GM21360 (cell line): ENCODE measurements around the gene SLC25A26.
"Not testable (repeated sequence)": the region's sequence is repeated elsewhere in the genome, so short reads cannot be mapped to it uniquely, and the experiment has no call there.

Experiments
- ATAC-seq: cut with Tn5 transposase; IDR thresholded peaks from one replicate; pipeline ENCODE4 v1.9.1; 2021; ENCODE audit warnings: mild to moderate bottlenecking, moderate library complexity; ENCODE audit not compliant: unreplicated experiment

The SLC25A26 gene

DNA sequence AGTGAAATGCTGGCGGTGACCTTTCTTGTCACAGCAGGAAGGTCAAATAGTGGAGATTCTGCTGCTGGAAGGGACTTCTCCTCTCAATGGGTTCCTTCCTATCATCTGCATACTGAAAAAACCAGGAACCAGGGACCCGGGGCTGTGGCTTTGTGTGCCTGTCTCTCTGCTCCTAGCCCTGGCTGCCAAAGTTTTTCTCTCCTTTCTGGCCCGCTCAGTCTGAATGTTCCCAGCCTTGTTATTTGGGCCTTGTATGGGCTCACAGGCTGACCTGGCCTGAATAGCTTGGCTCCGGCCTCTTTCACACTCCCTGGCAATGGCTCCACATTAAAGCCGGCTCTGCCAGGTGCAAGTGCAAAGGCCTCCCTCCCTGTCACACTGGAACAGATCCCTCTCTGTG, 185.4 kb downstream of the SLC25A26 start:
- no peak for ATAC-seq

DNA sequence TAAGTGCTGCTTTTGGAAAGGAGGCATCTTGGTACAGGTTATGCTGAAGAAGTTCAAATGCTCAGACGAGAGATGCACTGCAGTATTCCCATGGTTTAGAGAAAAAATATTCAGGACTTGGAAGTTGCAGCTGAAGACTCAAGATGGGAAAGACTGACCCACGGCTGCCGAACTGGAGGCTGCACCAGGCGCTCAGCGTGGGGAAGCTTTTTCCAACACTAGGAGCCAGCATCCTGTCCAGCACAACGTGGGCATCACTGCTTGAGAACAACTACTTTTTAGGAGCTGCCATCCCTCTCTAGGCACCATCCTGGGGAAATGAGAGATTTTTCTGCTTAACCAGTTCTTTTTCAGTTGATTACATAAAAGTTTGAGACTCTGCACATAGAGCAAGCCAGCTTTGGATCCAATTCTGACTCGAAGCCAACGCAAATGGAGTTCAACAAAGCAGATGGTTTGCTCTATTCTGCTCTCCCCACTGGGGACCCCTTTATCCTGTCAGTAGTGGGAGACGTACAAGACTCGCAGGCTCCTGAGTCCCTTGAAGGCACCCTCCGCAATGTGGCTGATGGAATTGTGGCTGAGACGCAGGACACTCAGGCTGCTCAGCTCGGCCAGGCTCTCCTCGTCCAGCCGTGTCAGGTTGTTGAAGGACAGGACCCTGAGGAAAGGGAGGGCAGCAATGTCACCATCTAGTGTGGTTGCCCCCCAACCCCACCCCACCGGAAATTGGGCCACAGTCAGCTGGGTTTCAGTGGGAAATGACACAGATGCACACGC, 186.2 kb downstream of the SLC25A26 start:
- ATAC-seq = no peak

DNA sequence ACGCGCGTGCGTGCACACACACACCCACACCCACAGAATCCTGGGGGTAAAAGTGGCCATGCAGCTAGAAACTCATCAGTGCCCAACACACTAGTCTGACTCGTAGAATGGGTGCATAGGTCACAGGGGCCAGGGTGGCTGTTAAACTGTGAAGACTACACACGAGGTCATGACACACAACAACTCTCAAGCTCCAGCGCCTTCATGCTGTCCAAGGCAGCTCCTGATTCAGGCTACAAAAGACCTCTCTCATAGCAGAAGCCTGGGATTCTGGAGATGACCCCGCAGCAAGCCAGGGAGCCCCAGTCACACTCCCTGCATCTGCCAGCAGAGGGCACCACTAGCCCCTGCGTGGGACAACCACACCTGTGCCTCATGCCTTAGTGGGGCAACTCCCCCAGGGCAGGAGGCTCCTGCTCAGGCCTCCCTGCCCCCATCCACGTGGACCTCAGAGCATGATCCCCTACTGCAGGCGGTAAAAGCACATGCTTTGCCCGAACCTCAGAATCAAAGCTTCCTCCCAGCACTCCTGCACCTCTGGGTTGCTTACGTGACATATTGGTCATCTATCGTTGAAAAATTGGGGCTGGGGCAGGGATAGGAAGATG, 186.9 kb downstream of the SLC25A26 start:
- peak; percentile 68 for ATAC-seq

DNA sequence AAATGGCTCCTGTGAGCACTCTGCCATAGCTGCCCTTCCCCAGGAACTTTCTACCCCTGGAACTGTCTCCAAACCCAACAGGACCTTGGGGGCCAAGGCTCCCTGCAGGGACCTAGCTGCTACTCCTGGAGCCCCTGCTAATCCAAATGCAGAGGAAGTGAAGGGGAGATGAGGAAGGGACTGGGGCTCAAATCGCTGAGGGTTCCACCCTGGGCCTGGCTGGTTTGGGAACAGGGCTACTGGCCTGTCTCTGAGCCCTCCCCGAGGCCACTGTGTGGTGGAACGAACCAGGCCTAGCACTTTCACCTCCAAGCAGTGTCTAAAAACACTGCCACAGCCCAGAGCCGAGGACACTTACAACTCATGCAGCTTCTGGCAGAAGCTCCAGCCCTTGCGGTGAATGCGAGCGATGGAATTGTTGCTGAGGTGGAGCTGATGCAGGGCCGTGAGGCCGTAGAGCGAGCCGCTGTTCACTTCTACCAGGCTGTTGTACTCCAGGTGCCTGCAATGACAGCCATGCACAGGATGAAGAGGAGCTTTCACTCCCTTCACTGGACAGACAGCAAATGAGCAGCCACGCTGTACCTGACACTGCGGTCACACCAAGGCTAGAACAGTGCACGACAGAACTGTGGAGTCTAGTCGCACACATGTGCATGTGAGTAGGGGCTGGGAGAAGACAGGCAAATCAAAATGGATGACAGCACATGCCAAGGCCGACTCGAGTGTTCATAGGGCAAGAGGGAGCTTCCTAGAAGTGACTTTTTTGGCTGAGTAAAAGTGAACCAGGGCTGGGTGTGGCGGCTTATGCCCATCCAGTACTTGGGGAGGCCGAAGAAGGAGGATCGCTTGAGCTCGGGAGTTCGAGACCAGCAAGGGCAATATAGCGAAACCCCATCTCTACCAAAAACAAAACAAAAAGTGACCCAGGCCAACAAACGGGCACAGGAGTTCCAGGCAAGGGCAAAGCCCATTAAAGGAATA, 189.3 kb downstream of the SLC25A26 start:
- no peak for ATAC-seq

DNA sequence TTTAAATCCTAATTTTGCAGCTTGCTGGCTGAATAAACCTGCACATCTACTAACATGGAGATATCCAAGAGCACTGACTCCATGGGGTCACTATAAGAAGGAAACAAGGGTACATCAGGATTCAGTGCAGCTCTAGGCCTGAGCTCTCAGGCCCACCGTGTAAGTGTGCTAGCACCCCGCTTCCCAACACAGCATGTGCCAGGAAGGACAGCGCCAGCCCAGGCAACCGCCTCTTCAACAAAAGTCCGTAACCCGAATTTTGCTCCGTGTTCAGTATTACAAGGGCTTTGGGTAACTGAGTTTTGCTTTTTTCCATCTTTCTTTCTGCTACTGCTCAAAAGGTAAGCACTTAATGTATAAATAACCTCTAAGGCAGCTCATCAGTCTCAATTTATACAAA, 190.2 kb downstream of the SLC25A26 start:
- no peak for ATAC-seq

DNA sequence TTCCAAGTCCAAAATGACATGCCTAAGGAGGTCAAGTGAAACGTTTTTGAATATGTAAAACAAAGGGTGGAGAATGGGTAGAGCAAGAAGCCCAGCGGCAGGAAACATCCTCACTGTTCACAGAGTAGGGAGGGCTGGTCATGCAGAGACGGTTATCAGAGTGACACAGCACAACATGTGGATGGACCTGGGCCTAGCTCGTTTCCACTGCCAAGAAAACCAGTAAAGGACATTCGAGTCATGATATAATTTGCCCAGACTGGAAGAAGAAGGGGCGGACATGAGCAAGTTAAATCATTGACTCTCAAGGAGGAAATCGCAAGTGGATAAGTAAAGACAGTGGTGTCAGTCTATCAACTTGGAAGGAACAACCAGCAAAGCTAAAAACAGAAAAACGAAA, 190.7 kb downstream of the SLC25A26 start:
- no peak for ATAC-seq

DNA sequence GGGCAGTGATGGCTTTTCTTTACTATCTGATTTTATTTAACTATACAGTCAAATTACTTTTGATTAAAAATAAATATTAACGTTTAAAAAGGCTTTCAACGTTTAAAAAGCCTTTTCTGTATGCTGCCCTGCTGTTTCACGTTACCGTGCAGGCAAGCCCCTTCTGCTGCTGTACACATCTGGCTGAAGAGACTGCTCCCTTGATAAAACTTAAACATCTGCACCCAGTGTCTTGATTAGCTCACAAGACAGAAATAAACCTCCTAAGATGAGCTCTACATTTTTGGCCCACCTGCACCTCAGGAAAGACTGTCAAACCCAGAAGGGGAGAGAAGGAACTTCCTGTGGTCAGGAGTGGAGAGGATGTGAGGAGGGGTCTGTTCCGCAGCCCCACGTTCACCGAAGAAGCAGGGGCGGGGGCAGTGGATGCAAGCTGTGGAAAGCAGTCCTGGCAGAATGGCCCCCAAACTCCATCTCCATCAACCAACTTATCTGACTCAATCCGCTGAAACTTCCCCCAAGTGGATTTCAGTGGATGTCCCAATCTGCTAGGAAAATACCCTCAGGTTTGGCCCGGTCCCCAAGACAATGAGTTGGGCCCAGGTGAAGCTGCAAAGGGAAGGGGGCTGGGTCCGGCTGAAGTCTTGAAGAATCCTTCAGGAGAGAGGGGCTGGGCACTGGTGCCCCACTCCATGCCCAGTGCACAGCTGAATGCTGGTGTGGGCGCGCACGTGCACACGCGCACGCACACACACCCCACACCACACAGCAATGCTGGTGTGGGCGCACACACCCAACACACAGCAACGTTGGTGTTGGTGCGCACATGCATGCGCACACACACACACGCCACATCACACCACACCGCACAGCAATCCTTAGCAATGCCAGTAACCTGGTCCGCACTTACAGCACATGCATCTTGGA, 191.4 kb downstream of the SLC25A26 start:
- ATAC-seq = no peak

DNA sequence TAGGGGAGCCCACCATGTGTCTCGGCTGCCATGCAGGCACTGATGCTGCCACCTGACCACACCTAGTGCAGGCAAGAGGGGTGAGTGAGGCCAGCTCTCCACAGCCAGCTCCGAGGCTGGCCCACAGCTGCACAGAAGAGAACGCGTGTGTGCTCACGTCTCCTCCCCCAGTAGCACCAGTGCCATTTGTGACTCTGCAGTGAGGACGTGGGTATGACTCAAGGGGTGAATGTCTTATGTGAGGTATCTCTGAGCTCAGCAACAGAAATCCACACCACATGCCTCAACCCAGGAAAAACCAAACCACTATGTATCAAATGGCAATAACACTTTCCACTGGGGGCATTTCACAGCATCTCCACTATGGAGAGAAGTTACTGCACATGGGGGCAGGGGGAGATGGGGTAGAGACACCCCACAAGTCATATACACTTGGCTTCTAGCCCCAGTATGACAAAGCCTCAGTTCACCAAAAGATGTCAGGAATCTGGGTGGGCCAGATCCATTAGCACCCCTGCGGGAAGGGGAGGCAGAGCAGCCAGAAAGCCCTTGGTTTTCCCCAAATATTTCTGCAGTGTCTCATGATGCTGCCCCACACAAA, 192.4 kb downstream of the SLC25A26 start:
- no peak for ATAC-seq

DNA sequence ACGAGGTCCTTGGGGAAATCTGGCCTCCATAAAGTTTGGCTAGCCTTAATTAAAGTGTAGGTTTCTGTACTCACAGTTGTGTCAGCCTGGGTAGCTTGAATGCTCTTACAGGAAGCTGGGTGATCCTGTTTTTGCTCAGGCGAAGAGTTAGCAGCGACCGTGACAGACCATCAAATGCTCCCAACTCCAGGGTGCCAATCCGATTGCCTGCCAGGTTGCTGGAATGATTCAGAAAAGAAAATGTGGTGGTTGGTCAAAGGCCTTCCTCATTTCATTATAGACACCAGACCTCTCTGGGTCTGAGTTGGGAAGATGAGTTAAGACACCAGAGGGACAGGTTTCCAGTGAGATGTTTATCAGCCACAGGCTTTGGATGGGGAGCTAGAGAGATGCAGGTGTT, 194.0 kb downstream of the SLC25A26 start:
- ATAC-seq = no peak

DNA sequence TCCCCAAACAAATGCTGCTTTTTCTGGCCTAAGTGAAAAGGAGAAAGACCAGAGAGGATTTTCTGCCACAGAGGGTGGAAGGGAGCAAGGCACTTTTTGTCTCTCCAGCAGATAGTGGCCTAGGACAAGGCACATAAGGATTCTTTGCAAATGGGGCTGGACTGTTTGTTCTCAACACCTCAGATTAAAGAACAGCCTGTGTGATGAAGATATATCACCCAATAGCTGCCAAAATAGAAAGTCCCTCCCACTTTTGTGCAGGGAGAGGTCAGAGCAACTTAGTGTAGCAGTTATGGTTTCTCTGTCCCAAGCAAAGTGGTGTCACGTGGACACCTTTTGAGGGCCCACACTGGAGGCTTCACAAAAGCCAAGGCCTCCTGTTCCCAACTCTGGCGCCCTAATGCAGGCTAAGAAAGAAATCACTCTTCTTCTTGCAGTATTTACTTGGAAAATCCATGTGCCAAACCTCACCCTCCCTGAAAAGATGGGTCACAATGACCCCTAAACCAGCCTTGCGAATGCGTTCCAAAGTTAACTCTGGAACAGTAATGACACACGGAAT, 195.1 kb downstream of the SLC25A26 start:
- ATAC-seq = no peak

DNA sequence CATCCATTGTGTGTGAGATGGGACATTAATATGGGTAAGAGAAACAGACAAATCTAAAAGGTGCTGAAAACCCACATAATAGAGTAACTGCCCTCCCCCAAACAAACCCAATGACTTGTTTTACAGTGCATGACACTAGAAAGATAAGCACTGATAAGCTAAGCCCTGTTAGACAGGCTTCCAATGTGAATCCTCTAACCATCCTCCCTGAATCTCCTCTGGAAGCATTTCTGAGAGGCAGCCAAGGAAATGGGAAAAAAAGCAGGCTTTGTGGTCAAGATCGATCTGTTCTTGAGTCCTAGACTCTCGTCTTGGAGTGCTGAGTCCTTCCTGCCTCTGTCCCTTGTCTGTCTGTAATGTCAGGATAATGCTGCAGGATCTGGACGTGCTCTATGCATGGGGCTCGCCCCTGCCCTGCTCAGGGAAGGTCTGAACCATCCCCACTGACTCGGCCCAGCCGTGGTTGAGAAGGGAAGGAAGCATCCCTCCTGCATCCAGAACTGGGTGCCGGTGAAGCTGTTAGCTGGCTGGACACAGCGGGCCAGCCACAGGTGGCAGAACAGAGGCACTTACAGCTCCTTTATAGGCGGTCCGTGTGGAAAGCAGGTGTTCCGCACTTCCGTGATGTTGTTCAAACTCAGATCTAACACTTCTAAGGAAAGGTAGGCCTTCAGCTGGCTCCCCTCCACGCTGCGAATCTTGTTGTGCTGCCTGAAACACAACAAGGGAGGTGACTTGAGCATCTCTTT, 195.9 kb downstream of the SLC25A26 start:
- no peak for ATAC-seq

DNA sequence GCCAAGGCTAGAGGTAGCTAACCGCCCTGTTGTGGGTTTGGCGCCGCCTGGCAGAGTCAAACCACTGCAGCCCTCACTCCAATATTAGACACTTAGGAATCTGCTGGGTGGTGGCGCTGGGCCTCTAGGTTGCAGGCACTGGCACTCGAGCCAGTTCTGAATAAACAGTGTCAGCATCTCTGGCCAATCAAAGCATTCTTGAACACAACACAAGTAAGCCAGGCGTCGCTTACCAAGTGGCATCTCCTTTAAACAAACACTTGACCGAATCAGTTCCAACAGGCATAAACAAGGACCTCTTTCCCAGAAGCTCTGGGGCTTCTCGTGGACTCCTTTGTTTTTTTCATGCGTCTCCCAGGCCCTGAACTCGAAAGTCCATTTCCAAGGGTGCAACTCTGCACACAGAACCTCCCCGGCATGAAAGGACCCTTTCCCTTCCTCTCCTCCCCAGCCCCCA, 197.7 kb downstream of the SLC25A26 start:
- no peak for ATAC-seq

DNA sequence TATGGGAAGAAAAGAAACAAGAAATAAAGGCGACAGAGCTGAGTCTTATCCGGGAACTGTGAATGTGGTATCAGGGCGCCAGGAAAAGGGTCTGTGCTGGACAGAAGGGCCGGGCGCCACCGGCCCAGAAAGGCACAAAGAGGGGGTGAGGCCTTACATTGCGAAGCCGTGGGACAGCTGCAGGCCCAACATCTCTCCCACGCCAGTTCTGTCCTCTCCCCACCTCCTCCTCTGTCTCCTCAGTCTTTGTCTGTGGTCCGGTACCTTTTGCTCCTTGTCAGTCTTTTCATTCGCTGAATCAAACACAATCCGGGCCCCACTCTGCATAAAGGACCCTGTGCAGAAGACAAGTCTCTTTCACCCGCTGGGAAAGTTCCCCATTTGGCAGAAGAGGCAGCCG, 198.2 kb downstream of the SLC25A26 start:
- no peak for ATAC-seq

DNA sequence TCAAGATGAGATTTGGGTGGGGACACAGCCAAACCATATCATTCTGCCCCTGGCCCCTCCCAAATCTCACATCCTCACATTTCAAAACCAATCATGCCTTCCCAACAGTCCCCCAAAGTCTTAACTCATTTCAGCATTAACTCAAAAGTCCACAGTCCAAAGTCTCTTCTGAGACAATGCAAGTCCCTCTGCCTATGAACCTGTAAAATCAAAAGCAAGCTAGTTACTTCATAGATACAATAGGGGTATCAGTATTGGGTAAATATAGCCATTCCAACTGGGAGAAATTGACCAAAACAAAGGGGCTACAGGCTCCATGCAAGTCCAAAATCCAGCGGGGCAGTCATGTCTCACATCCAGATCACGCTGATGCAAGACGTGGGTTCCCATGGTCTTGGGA, 200.3 kb downstream of the SLC25A26 start:
- ATAC-seq = not testable (repeated sequence)

DNA sequence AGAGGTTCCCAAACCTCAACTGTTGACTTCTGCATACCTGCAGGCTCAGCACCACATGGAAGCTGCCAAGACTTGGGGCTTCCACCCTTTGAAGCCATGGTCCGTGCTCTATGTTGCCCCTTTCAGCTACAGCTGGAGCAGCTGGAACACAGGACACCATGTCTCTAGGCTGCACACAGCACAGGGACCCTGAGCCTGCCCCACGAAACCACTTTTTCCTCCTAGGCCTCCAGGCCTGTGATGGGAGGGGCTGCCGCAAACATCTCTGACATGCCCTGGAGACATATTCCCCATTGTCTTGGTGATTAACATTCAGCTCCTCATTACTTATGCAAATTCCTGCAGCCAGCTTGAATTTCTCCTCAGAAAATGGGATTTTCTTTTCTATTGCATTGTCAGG, 201.1 kb downstream of the SLC25A26 start:
- not testable (repeated sequence) for ATAC-seq

DNA sequence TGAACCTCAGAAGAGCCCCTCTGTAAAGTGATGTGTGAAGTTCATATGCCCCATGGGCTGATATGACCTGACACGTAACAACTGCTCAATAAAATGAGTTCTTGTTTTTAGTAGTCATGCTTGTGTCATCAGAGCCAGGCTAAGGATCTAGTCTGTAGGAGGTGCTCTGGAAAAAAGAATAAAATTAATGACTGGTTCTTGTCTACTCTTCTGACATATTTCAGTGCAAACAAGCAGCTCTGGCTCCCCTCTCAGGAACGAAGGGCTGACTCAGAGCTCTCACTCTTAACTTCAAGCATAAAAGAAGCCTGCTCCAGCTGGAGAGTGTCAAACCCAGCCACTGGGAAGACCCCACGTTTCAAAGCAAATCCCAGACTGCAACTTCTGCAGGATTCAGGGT, 203.0 kb downstream of the SLC25A26 start:
- ATAC-seq = no peak

DNA sequence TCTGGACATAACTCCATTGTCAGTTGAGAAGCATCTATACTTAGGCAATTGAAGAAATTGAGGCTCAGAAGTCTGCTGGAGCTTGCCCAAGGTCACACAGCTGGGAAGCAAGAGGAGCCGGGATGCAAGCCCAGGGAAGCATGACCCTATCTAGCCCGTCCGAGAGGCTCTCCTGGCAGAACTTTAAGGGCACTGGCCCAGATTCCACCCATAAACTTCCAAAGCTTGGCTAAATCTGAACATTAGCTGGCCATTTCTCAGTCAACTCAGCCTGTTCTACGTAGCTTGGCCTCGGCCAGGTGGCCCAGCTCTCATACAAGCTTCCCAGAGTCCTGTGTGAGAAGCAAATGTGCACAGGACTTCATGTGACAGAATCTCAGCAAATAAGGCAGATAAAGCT, 204.2 kb downstream of the SLC25A26 start:
- no peak for ATAC-seq

DNA sequence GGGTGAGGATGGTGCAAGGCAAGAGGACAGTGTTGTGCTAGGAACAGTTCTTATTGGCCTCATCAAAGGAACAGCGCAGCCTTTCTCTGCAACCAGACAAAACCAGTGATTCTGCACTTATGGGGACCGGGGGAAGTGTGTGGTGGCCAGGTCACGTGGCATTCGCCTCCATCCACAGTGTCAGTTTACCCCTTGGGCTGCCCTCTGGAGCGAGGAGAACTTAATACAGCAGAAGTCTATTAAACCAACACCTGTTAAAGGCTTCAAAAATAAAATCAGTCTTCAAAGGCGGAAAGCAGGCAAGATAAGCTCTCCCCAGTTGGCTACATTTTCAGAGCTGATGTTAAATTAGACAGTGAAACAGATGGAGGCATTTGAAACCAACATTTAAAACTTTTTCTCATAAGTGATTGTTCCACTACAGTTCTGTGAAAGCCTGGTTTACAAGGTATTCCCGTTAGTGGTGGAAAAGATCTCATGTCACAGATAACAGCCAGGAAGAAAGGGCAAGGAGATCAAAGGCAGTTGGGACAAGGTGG, 204.8 kb downstream of the SLC25A26 start:
- ATAC-seq = no peak

DNA sequence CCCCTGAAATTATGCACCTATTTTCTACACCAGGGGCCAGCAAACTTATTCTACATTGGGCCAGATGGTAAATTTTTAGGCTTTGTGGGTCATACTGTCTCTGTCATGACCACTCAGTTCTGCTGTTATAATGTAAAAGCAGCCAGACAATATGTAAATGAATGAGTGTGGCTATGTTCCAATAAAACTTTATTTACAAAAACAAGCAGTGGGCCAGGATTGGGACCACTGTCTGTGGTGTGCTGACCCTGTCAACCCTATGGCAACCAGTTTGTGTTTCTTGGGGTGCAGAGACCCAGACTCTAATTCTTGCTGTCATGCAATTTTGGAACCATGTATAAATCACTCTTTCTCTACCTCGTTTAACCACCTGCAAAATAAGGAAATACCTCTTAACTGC, 205.3 kb downstream of the SLC25A26 start:
- ATAC-seq = no peak
